Measurements from ENCODE around the gene SPTLC3. TPM values are rescaled to one million over a fixed set of nuclear protein-coding genes. Genes with fewer than 3 reads are reported as not detected.
A peak's percentile ranks its signal among the peaks of the same experiment; 100 is the strongest.

The SPTLC3 gene
- total RNA-seq, 1 experiment from 2014 or later: 7.5 TPM

DNA sequence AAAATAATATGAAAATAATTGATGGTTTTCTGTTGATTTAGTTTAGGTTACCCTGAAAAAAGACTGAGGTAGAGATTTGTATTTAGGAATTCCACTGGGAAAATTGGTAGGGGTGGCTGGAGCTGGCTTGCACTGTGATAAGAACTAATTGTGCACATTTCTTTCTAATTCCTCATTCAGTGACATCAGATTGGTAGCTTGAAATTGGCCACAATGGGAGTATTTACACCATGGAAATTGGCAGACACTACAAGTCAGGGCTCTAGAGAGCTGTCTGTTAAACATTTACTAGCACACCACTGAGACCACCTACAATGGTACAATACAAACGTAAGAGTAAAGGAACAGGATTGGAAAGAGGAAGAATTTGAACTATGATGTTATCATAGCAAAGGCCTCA lies 160.3 kb downstream of the SPTLC3 start:
- CTCF ChIA-PET: no interaction called here
- TF ChIP-seq, protein P1, sequence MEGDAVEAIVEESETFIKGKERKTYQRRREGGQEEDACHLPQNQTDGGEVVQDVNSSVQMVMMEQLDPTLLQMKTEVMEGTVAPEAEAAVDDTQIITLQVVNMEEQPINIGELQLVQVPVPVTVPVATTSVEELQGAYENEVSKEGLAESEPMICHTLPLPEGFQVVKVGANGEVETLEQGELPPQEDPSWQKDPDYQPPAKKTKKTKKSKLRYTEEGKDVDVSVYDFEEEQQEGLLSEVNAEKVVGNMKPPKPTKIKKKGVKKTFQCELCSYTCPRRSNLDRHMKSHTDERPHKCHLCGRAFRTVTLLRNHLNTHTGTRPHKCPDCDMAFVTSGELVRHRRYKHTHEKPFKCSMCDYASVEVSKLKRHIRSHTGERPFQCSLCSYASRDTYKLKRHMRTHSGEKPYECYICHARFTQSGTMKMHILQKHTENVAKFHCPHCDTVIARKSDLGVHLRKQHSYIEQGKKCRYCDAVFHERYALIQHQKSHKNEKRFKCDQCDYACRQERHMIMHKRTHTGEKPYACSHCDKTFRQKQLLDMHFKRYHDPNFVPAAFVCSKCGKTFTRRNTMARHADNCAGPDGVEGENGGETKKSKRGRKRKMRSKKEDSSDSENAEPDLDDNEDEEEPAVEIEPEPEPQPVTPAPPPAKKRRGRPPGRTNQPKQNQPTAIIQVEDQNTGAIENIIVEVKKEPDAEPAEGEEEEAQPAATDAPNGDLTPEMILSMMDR (IDR thresholded peaks at IDR 0.05; ENCODE audit: unreplicated experiment): no peak
- no peak overlapping the region for H3K4me3 Mint-ChIP-seq (ENCODE audit: low read depth, unreplicated experiment)
- H3K27ac Mint-ChIP-seq (ENCODE audit: unreplicated experiment): no peak overlapping the region
- intact Hi-C loops (cut with micrococcal nuclease; ENCODE audit: unreplicated experiment): no loop called here
- H3K4me1 Mint-ChIP-seq (ENCODE audit: low read depth, unreplicated experiment): peaks cover 8% of the 10 kb centered on the region
- no peaks in the 10 kb centered on the region for H3K36me3 Mint-ChIP-seq (ENCODE audit: insufficient read depth, unreplicated experiment)
- peaks cover 2% of the 10 kb centered on the region for H3K9me3 Mint-ChIP-seq (ENCODE audit: low read depth, unreplicated experiment)
- DNase-seq: no peak
- H3K27me3 Mint-ChIP-seq (ENCODE audit: unreplicated experiment): no peaks in the 10 kb centered on the region
- no TSS peak for BruUV-seq (replicated peaks)

DNA sequence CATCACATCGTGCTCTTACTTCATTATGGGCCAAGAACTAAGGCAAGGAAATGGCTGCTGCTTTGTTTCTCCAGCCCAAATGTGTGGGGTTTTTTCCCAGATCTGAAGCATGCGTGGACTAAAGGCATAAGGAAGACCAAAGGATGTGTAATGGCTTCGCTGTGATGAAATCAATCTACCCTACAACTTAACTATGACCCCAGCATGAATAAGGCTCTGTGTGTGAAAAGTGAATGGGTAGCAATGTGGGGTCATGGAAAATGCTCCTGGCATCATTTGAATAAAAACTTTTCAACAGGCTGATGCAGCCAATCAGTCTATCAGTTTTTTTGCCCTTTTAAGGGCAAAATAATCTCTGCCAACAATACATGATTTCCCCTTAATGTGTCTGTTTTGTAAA lies 162.0 kb downstream of the SPTLC3 start:
- H3K9me3 Mint-ChIP-seq (ENCODE audit: low read depth, unreplicated experiment): peaks cover 4% of the 10 kb centered on the region
- intact Hi-C loops (cut with micrococcal nuclease; ENCODE audit: unreplicated experiment): no loop called here
- H3K27ac Mint-ChIP-seq (ENCODE audit: unreplicated experiment): no peak overlapping the region
- TF ChIP-seq, protein P1 (IDR thresholded peaks at IDR 0.05; ENCODE audit: unreplicated experiment): no peak
- peaks cover 8% of the 10 kb centered on the region for H3K4me1 Mint-ChIP-seq (ENCODE audit: low read depth, unreplicated experiment)
- BruUV-seq (replicated peaks): no TSS peak
- no peaks in the 10 kb centered on the region for H3K27me3 Mint-ChIP-seq (ENCODE audit: unreplicated experiment)
- no peaks in the 10 kb centered on the region for H3K36me3 Mint-ChIP-seq (ENCODE audit: insufficient read depth, unreplicated experiment)
- CTCF ChIA-PET: no interaction called here
- H3K4me3 Mint-ChIP-seq (ENCODE audit: low read depth, unreplicated experiment): no peak overlapping the region
- DNase-seq: no peak

DNA sequence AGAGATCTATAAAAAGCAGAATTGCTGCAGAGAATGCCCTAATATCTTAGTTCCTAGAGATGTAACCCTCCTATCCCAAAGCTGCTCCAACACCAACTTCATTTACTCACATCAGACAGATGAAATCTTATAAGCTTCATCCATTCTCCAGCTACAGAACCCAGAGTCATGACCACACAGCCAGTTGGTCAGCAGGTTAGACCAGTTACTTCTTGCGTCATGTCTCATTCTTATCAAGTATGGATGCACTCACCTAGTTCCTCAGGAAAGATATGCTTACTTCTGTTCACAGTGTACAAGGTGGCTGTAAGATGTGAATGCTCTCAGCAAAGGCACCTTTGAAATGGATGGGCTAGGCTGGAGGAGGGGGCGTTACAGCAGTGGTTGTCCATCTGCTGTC lies 164.4 kb downstream of the SPTLC3 start:
- DNase-seq: peak; percentile 16
- TF ChIP-seq, protein P1 (IDR thresholded peaks at IDR 0.05; ENCODE audit: unreplicated experiment): no peak
- Mint-ChIP-seq H3K4me3 (ENCODE audit: low read depth, unreplicated experiment) (no peak overlapping the region), H3K9me3 (ENCODE audit: low read depth, unreplicated experiment) (peaks cover 4% of the 10 kb centered on the region), H3K4me1 (ENCODE audit: low read depth, unreplicated experiment) (peaks cover 8% of the 10 kb centered on the region), H3K36me3 (ENCODE audit: insufficient read depth, unreplicated experiment) (no peaks in the 10 kb centered on the region), H3K27ac (ENCODE audit: unreplicated experiment) (no peak overlapping the region), H3K27me3 (ENCODE audit: unreplicated experiment) (no peaks in the 10 kb centered on the region)
- intact Hi-C loops (cut with micrococcal nuclease; ENCODE audit: unreplicated experiment): no loop called here
- CTCF ChIA-PET: no interaction called here
- BruUV-seq (replicated peaks): no TSS peak

DNA sequence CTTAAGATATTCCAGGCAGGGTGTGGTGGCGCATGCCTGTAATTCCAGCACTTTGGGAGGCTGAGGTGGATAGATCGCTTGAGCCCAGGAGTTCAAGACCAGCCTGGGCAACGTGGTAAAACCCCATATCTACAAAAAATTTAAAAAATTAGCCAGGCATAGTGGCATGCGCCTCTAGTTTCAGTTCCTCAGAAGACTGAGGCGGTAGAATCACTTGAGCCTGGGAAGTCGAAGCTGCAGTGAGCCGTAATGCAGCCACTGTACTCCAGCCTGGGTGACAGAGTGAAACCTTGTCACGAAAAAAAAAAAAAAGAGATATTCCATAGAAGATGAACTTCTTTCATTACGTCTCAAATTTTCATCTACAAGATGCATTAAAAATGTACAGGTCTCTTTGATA lies 165.6 kb downstream of the SPTLC3 start:
- peaks cover 8% of the 10 kb centered on the region for H3K4me1 Mint-ChIP-seq (ENCODE audit: low read depth, unreplicated experiment)
- DNase-seq: no peak
- BruUV-seq (replicated peaks): no TSS peak
- peaks cover 2% of the 10 kb centered on the region for H3K9me3 Mint-ChIP-seq (ENCODE audit: low read depth, unreplicated experiment)
- H3K4me3 Mint-ChIP-seq (ENCODE audit: low read depth, unreplicated experiment): no peak overlapping the region
- no peak overlapping the region for H3K27ac Mint-ChIP-seq (ENCODE audit: unreplicated experiment)
- no peaks in the 10 kb centered on the region for H3K27me3 Mint-ChIP-seq (ENCODE audit: unreplicated experiment)
- no peaks in the 10 kb centered on the region for H3K36me3 Mint-ChIP-seq (ENCODE audit: insufficient read depth, unreplicated experiment)
- TF ChIP-seq, protein P1 (IDR thresholded peaks at IDR 0.05; ENCODE audit: unreplicated experiment): no peak
- intact Hi-C loops (cut with micrococcal nuclease; ENCODE audit: unreplicated experiment): no loop called here
- CTCF ChIA-PET: no interaction called here
